MCF 10A (cell line): ENCODE measurements around the gene WNT10A. TPM values are rescaled to one million over a fixed set of nuclear protein-coding genes. Genes with fewer than 3 reads are reported as not detected.

Source experiments
- BruUV-seq: library from RNA; stranded (reverse); fragments of 400-500 nt; replicated peaks from 2 replicates; lab custom pipeline; 2021; lab: Mats Ljungman, UMichigan
- CTCF ChIA-PET: fragments of 300-600 bp; sonication (Branson Sonifier 250); formaldehyde crosslinking; extraction: SDS; loops from one replicate; lab custom pipeline; 2021; ENCODE audit warnings: antibody characterized with exemption, inconsistent platforms; lab: Yijun Ruan, JAX
- POLR2A ChIA-PET: fragments of 300-600, 350-650 bp; sonication (Branson Sonifier 250); formaldehyde crosslinking; extraction: SDS; loops from one replicate; lab custom pipeline; 2020; ENCODE audit warnings: antibody characterized with exemption, inconsistent platforms; lab: Yijun Ruan, JAX
- DNase-seq: peaks from one replicate; pipeline ENCODE4 v3.0.0-alpha.2; 2018; ENCODE audit not compliant: unreplicated experiment
- H3K27ac Mint-ChIP-seq: one replicate; pipeline ENCODE4 v1.8.0; 2022; ENCODE audit warnings: mild to moderate bottlenecking, low read depth, mixed read lengths; ENCODE audit not compliant: unreplicated experiment
- H3K27me3 Mint-ChIP-seq: one replicate; pipeline ENCODE4 v1.8.0; 2022; ENCODE audit warnings: mixed read lengths; ENCODE audit not compliant: insufficient read depth, unreplicated experiment
- H3K36me3 Mint-ChIP-seq: one replicate; pipeline ENCODE4 v1.8.0; 2022; ENCODE audit warnings: mild to moderate bottlenecking, moderate library complexity, mixed read lengths; ENCODE audit not compliant: insufficient read depth, unreplicated experiment
- H3K4me1 Mint-ChIP-seq: one replicate; pipeline ENCODE4 v1.8.0; 2022; ENCODE audit warnings: mixed read lengths; ENCODE audit not compliant: insufficient read depth, unreplicated experiment
- H3K4me3 Mint-ChIP-seq: one replicate; pipeline ENCODE4 v1.8.0; 2022; ENCODE audit warnings: mild to moderate bottlenecking, moderate library complexity, mixed read lengths; ENCODE audit not compliant: unreplicated experiment
- H3K9me3 Mint-ChIP-seq: one replicate; pipeline ENCODE4 v1.8.0; 2022; ENCODE audit warnings: mixed read lengths; ENCODE audit not compliant: unreplicated experiment
- CTCF ChIP-seq: fragments of 200-600 bp; IDR thresholded peaks from one replicate; pipeline ENCODE4 v1.8.0; 2022; ENCODE audit warnings: antibody characterized with exemption, mild to moderate bottlenecking; ENCODE audit not compliant: unreplicated experiment
- intact Hi-C: fragments of 100-400 bp; cut with micrococcal nuclease; formaldehyde crosslinking; loops from 2 replicates; pipeline ENCODE4 v1.14.1; 2022
- total RNA-seq: library from RNA; stranded (reverse); gene quantifications from 2 replicates; pipeline ENCODE4 v1.2.3, GENCODE V29; 2022

Gene WNT10A
- total RNA-seq, 1 experiment from 2014 or later = not detected

GRCh38 chr2:218908721-218909619, 28.3 kb downstream of the WNT10A start:
- Mint-ChIP-seq H3K4me1 (peaks cover 6% of the 10 kb centered on the region), H3K36me3 (no peaks in the 10 kb centered on the region), H3K27me3 (peaks cover 26% of the 10 kb centered on the region), H3K9me3 (no peaks in the 10 kb centered on the region), H3K4me3 (peak overlapping the region; percentile 76), H3K27ac (peak overlapping the region; percentile 35)
- DNase-seq = peak; percentile 87
- intact Hi-C loops = no loop called here
- CTCF ChIA-PET = interaction anchor here (1.1 to 2.2 kb wide), 2 partner anchors 11 to 71 kb away, joined by 3 to 13 read pairs; no protein-coding TSS in a partner anchor
- TF ChIP-seq CTCF = no peak
- BruUV-seq = TSS peak; percentile 64
- POLR2A ChIA-PET = interaction anchor here (0.6 to 1.1 kb wide), 2 partner anchors 13 to 663 kb away, joined by 3 to 5 read pairs; no protein-coding TSS in a partner anchor

GRCh38 chr2:218910741-218911140, 30.1 kb downstream of the WNT10A start:
- CTCF ChIA-PET = interaction anchor here (0.6 to 2.4 kb wide), 3 partner anchors 12 to 99 kb away, joined by 3 to 16 read pairs (median 12); no protein-coding TSS in a partner anchor
- H3K4me3 Mint-ChIP-seq = no peak overlapping the region

GRCh38 chr2:218920504-218920903, 39.9 kb downstream of the WNT10A start:
- no peak for DNase-seq
- H3K4me1 Mint-ChIP-seq = no peaks in the 10 kb centered on the region
- intact Hi-C loops = no loop called here
- TF ChIP-seq CTCF = no peak
- H3K36me3 Mint-ChIP-seq = no peaks in the 10 kb centered on the region
- peaks cover 67% of the 10 kb centered on the region for H3K27me3 Mint-ChIP-seq
- H3K27ac Mint-ChIP-seq = no peak overlapping the region
- ChIA-PET CTCF (interaction anchor here (0.6 kb wide), 2 partner anchors 15 to 358 kb away, joined by 3 to 4 read pairs; no protein-coding TSS in a partner anchor), POLR2A (no interaction called here)
- H3K9me3 Mint-ChIP-seq = no peaks in the 10 kb centered on the region
- H3K4me3 Mint-ChIP-seq = no peak overlapping the region
- no TSS peak for BruUV-seq

More at GRCh38 chr2:218910741-218911140, 30.1 kb downstream of the WNT10A start:
- no TSS peak for BruUV-seq
- TF ChIP-seq CTCF = no peak
- Mint-ChIP-seq H3K4me1 (peaks cover 6% of the 10 kb centered on the region), H3K27me3 (peaks cover 14% of the 10 kb centered on the region), H3K9me3 (no peaks in the 10 kb centered on the region), H3K27ac (no peak overlapping the region), H3K36me3 (no peaks in the 10 kb centered on the region)
- POLR2A ChIA-PET = no interaction called here
- intact Hi-C loops = no loop called here
- DNase-seq = no peak

- TF ChIP-seq CTCF = no peak
- H3K27me3 Mint-ChIP-seq = peaks cover 68% of the 10 kb centered on the region
- CTCF ChIA-PET = no interaction called here
Measured at GRCh38 chr2:218924757-218925156, 44.1 kb downstream of the WNT10A start.

More at GRCh38 chr2:218924757-218925156, 44.1 kb downstream of the WNT10A start:
- POLR2A ChIA-PET = no interaction called here
- no peak overlapping the region for H3K4me3 Mint-ChIP-seq
- no peak for DNase-seq
- H3K36me3 Mint-ChIP-seq = peaks cover 7% of the 10 kb centered on the region
- H3K9me3 Mint-ChIP-seq = no peaks in the 10 kb centered on the region
- H3K4me1 Mint-ChIP-seq = no peaks in the 10 kb centered on the region
- intact Hi-C loops = no loop called here
- BruUV-seq = no TSS peak
- H3K27ac Mint-ChIP-seq = no peak overlapping the region
